Effector CD4-positive, alpha-beta T cell (primary cell): ENCODE data around the gene CT47B1. TPM values are rescaled to one million over a fixed set of nuclear protein-coding genes. Genes with fewer than 3 reads are reported as not detected.
"Not testable (repeated sequence)": the region's sequence is repeated elsewhere in the genome, so short reads cannot be mapped to it uniquely, and the experiment has no call there.

ENCODE experiments used
- DNase-seq: peaks from one replicate; pipeline ENCODE4 v3.0.0-alpha.2; 2020
- total RNA-seq: gene quantifications from one replicate; lab custom pipeline; 2026; lab: John Stamatoyannopoulos, UW

The CT47B1 gene
- not detected for total RNA-seq

GRCh38 chrX:120875766-120876165 lies at the start of gene CT47B1:
Gene CT47B1, minus strand, starts transcription at chrX:120875866. Its CDS starts 196 bp downstream, at chrX:120875670.
- DNase-seq, result not testable (repeated sequence)

DNA sequence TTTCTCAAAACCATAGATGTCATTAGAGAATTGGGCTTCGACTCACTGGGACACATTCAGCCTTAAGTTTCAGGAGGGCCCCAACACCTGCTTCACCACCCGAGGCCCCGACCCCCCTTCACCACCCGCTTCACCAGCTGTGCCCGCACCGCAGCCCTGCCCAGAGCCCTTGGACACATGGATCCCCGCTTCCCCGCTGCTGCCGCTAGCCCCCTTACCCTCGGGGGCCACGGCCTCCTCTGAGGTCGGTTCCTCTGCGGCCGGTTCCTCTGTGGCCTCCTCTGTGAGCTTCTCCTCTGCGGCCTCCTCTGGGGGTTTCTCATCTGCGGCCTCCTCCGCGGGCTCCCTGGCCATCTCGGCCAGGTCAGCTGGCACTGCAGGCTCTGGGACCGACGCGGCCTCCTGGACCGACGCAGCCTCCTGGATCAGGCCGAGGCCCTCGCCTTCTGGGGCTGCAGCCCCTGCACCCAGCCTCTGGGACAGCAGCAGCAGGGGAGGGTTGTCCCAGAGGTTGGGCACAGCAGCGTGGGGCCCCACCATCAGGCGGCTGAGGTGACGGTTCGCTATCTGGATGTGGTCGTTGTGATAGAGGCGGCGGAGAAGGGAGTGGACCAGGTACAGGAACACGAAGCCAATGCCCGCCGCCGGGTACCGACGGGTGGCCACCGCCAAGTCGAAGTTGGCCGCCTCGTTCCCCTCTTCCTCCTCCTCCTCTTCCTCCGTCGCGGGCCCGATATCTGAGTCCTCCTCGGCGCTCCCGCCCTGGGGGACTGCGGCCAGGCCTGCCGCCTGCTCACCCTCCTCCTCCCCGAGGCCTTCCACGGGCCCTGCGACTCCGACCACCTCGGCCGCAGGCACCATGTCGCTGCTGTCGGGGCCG lies 748 bp downstream of the CT47B1 start:
- no peak for DNase-seq

DNA sequence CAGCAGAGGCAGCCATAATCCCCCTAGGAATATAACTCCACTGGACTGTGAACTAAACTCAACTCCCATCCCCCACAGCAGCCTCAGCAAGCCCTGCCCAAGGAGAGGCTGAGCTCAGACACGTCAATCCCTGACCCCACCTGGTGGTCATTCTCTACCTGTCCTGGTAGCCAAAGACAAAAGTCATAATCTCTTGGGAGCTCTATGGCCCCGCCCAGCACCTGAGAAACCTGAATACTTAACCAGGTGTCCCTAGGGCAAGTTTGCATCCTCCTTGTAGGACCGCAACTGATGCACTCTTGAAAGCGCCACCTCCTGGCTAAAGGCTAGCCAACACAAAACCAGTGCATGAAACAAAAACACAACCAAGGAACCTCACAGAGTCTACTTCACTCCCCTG lies 18.4 kb downstream of the CT47B1 start:
- no peak for DNase-seq

- DNase-seq, result no peak
Measured at GRCh38 chrX:120840827-120841226, 34.8 kb downstream of the CT47B1 start.

GRCh38 chrX:120839491-120839890 lies 36.2 kb downstream of the CT47B1 start:
- DNase-seq, result no peak

- DNase-seq, result not testable (repeated sequence)
Measured at GRCh38 chrX:120827213-120827612, 48.5 kb downstream of the CT47B1 start.

DNA sequence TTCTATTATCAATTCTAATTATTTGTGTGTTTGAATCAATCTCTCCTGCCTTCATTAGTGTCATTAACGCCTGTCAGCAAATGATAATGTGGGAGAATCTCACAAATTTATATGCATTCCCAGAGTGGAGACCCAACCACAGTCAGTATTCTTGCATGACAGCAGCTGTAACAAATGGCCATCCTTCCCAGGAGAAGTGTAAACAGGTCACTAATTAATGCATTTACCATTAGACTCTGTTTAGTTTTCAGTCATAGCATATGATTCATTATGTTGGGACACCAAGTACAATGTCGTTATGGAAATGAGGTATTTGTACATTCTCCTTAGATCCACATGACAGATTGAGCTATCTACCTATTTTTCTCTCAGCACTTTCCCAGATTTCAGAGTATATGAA lies 50.5 kb downstream of the CT47B1 start:
- no peak for DNase-seq

- no peak for DNase-seq
Measured at GRCh38 chrX:120824021-120824420, 51.6 kb downstream of the CT47B1 start.

- no peak for DNase-seq
Measured at GRCh38 chrX:120823556-120823955, 52.1 kb downstream of the CT47B1 start.
